Ishikawa (cell line): Measurements from ENCODE around the gene COL23A1.
A peak's percentile ranks its signal among the peaks of the same experiment; 100 is the strongest.

Source experiments
- CEBPB ChIP-seq: IDR thresholded peaks from 2 replicates; pipeline ENCODE4 v1.6.1; 2012
- CREB1 ChIP-seq: IDR thresholded peaks from 2 replicates; pipeline ENCODE4 v1.6.1; 2012; ENCODE audit warnings: low read depth
- EGR1 ChIP-seq: IDR thresholded peaks from 2 replicates; pipeline ENCODE4 v1.6.1; 2012
- EP300 ChIP-seq: IDR thresholded peaks from 2 replicates; pipeline ENCODE4 v1.6.1; 2012; ENCODE audit warnings: borderline replicate concordance
- FOXM1 ChIP-seq: IDR thresholded peaks from 2 replicates; pipeline ENCODE4 v1.6.1; 2012; ENCODE audit warnings: low read depth, borderline replicate concordance
- NFIC ChIP-seq: IDR thresholded peaks from 2 replicates; pipeline ENCODE4 v1.6.1; 2012
- RAD21 ChIP-seq: IDR thresholded peaks from 2 replicates; pipeline ENCODE4 v1.6.1; 2012; ENCODE audit warnings: low read depth
- REST ChIP-seq: IDR thresholded peaks from 2 replicates; pipeline ENCODE4 v1.6.1; 2012; ENCODE audit warnings: low read depth, mild to moderate bottlenecking
- TAF1 ChIP-seq: IDR thresholded peaks from 2 replicates; pipeline ENCODE4 v1.6.1; 2012; ENCODE audit warnings: low read depth, mild to moderate bottlenecking
- TCF12 ChIP-seq: IDR thresholded peaks from 2 replicates; pipeline ENCODE4 v1.6.1; 2012; ENCODE audit warnings: low read depth
- TEAD4 ChIP-seq: IDR thresholded peaks from 2 replicates; pipeline ENCODE4 v1.6.1; 2012
- YY1 ChIP-seq: IDR thresholded peaks from 2 replicates; pipeline ENCODE4 v1.6.1; 2012; ENCODE audit warnings: low read depth
- ZBTB7A ChIP-seq: IDR thresholded peaks from 2 replicates; pipeline ENCODE4 v1.6.1; 2012; ENCODE audit warnings: low read depth
- TF ChIP-seq, protein P1 (sequence below): IDR thresholded peaks from 2 replicates; pipeline ENCODE4 v1.6.1; 2012
- TF ChIP-seq, protein P2 (sequence below): IDR thresholded peaks from 2 replicates; pipeline ENCODE4 v1.6.1; 2012

The COL23A1 gene

DNA sequence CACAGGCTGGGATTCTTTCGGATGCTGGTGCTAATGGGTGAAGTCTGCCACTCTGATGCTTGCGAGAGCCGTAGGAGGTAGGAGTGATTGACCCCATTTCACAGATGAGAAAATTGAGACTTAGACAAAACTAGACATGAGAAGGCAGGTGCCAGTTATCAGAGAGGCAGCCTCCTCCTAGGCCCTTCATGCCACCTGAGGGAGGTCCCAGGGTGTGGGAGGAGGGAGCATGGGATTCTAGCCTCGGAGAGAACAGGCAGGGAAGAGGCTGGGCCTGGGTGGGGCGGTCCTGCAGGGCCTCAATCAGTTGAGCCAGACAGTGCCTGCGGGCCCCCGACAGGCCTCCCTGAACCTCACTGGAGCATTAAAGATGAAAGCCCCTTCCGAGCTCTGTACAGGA is 112.4 kb downstream of the COL23A1 start:
- TF ChIP-seq TCF12 (no peak), FOXM1 (no peak), ZBTB7A (no peak), RAD21 (no peak), EGR1 (no peak), TAF1 (no peak), REST (no peak), YY1 (no peak), TEAD4 (no peak), NFIC (no peak), CREB1 (no peak)
- TF ChIP-seq, protein P1, sequence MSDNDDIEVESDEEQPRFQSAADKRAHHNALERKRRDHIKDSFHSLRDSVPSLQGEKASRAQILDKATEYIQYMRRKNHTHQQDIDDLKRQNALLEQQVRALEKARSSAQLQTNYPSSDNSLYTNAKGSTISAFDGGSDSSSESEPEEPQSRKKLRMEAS = no peak

- TF ChIP-seq FOXM1 = no peak
- no peak for TF ChIP-seq TAF1
- TF ChIP-seq TCF12 = no peak
- TF ChIP-seq CREB1 = no peak
- TF ChIP-seq REST = no peak
- TF ChIP-seq ZBTB7A = no peak
- TF ChIP-seq CEBPB = no peak
- no peak for TF ChIP-seq NFIC
- no peak for TF ChIP-seq RAD21
- no peak for TF ChIP-seq TEAD4
- TF ChIP-seq EGR1 = no peak
- TF ChIP-seq YY1 = no peak
- no peak for TF ChIP-seq EP300
- TF ChIP-seq, protein P2, sequence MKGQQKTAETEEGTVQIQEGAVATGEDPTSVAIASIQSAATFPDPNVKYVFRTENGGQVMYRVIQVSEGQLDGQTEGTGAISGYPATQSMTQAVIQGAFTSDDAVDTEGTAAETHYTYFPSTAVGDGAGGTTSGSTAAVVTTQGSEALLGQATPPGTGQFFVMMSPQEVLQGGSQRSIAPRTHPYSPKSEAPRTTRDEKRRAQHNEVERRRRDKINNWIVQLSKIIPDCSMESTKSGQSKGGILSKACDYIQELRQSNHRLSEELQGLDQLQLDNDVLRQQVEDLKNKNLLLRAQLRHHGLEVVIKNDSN = no peak
- TF ChIP-seq, protein P1 = no peak
Measured at GRCh38 chr5:178476972-178477754, 113.0 kb downstream of the COL23A1 start.

DNA sequence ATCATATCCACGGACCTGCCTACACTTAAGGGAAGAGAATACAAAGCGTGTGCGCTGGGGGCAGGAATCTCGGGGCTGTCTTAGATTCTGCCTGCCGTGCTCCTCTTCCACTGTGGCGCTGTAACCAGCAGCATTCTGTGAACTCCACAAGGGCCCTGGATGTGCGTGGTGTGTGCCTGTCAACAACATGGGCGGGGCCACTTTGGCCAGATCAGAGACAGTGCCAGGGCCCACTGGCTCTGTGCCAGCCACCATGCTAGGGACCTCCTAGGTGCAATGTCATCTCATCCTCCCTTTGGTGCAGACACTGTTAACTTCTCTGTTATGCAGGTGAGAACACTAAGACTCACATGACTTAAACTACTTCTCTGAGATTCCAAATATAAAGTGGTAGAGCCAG is 113.7 kb downstream of the COL23A1 start:
- TF ChIP-seq YY1 (no peak), TEAD4 (no peak), RAD21 (no peak), FOXM1 (no peak)

GRCh38 chr5:178475422-178475821 is 114.8 kb downstream of the COL23A1 start:
- TF ChIP-seq CEBPB = no peak

DNA sequence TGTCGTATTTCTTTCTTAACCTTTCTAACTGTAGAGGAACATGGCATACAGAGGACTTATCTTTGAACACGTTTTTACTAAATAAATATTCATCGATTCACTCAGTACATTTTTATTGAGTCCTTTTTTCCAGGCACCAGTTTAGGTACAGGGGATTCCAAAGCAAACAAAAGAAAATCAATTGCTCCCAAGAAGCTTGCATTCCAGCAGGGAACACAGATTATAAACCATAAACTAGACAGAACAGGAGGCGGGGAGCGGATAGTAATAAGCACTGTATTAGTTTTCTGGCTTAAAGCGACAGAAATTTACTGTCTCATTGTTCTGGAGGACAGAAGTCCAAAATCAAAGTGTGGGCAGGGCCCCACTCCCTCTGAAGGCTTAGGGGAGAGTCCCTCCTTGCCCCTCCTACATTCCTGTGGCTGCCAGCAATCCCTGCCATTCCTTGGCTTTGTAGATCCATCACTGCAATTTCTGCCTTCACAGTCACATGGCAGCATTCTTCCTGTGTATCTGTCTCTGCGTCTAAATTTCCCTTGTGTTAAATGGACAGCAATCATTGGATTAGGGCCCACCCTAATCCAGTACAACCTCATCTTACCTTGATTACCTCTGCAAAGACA is 115.5 kb downstream of the COL23A1 start:
- no peak for TF ChIP-seq REST
- TF ChIP-seq, protein P2 = 0 out of 2 replicates have a peak, but pooled peaks have one; percentile 45
